ENCODE results near the gene C17orf67. TPM values are rescaled to one million over a fixed set of nuclear protein-coding genes. Genes with fewer than 3 reads are reported as not detected.

Gene C17orf67
- total and polyA plus RNA-seq, 5 donors from 2014 or later, result 1.5 to 6.2 (median 2.2) TPM

DNA sequence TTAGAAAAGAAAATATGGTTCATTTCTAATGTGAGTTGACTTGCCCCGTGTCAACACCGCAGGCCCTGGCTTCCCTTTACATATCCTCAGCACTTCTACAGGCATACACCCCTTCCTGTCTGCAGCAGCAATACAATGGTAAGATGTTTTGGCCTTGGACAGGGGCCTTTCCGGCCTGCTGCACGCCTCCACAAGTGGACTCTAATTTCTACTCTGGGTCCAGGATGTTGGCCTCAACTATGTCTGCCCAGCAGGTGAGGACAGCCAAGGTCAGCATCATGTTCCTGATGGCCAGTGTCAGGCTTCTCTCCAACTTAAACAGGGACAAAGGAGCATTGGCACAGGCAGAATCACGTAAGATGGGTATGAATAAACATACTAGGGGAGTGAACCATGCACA, 11.0 kb downstream of the C17orf67 start:
- no peak for DNase-seq
- no peaks in the 10 kb centered on the region for H3K9me3 ChIP-seq (ENCODE audit: control insufficient read depth in 2 of 2, low read length in 2 of 2)
- Mint-ChIP-seq H3K27ac (no peak overlapping the region), H3K4me3 (no peak overlapping the region), H3K4me1 (peaks cover 4 to 15% (median 5%) of the 10 kb centered on the region in 4 donors), H3K27me3 (no peaks in the 10 kb centered on the region), H3K36me3 (peaks cover 10% of the 10 kb centered on the region), H3K9me3 (no peaks in the 10 kb centered on the region)
- no peaks in the 10 kb centered on the region for H3K36me3 ChIP-seq (ENCODE audit: control insufficient read depth, insufficient read depth, low read length)
- H3K27me3 ChIP-seq (ENCODE audit: control insufficient read depth, insufficient read depth, low read length), result no peaks in the 10 kb centered on the region
- no peaks in the 10 kb centered on the region for H3K4me1 ChIP-seq (ENCODE audit: control insufficient read depth, insufficient read depth, low read length, poor library complexity, severe bottlenecking)
- H3K4me3 ChIP-seq (ENCODE audit: low read depth, low read length), result no peak overlapping the region
- no peak for ATAC-seq (ENCODE audit: low read depth in 2 of 2)
- H3K27ac ChIP-seq (ENCODE audit: insufficient read depth, low read length, poor library complexity, severe bottlenecking), result no peak overlapping the region

DNA sequence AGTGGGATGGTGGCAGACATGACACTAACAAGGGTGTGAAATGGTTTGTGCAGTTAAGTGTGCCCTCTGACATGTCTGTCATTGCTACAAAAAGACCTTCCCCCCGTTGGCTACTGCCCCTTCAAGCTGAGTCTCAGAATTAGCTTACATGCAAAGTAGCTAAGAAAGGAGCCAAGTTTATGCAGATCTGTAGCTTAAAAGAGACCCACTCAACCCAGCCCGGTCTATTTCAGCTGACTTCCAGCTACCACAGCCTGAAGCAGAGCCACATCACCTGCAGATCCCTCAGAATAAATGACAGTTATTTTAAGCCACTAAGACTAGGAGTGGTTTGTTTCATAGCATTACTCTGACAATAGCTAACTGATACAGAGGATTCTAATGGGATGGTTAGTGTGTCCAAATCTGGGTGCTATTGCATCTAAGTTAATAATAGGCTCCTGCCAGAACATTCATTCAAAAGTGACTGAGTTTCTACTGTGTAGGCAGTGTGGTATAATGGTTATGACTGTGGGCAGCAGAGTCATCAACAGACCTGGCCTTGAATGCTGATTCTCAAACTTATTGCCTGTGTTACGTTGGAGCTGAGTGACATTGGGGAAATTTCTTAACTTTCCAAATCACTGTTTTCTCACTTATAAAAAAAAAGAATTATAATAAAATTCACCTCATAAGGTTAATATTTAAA, 11.7 kb downstream of the C17orf67 start:
- no peaks in the 10 kb centered on the region for H3K36me3 ChIP-seq (ENCODE audit: control insufficient read depth, insufficient read depth, low read length)
- H3K9me3 ChIP-seq (ENCODE audit: control insufficient read depth in 2 of 2, low read length in 2 of 2), result no peaks in the 10 kb centered on the region
- no peak overlapping the region for H3K27ac ChIP-seq (ENCODE audit: insufficient read depth, low read length, poor library complexity, severe bottlenecking)
- Mint-ChIP-seq H3K4me1 (peaks cover 4 to 11% (median 5%) of the 10 kb centered on the region in 4 donors), H3K4me3 (no peak overlapping the region), H3K27me3 (no peaks in the 10 kb centered on the region), H3K9me3 (no peaks in the 10 kb centered on the region), H3K36me3 (peaks cover 10% of the 10 kb centered on the region), H3K27ac (peak overlapping the region in 1 of 3 donors; percentile 46)
- DNase-seq (no peak), ATAC-seq (ENCODE audit: low read depth in 2 of 2) (no peak)
- H3K4me1 ChIP-seq (ENCODE audit: control insufficient read depth, insufficient read depth, low read length, poor library complexity, severe bottlenecking), result no peaks in the 10 kb centered on the region
- H3K4me3 ChIP-seq (ENCODE audit: low read depth, low read length), result no peak overlapping the region
- no peaks in the 10 kb centered on the region for H3K27me3 ChIP-seq (ENCODE audit: control insufficient read depth, insufficient read depth, low read length)

DNA sequence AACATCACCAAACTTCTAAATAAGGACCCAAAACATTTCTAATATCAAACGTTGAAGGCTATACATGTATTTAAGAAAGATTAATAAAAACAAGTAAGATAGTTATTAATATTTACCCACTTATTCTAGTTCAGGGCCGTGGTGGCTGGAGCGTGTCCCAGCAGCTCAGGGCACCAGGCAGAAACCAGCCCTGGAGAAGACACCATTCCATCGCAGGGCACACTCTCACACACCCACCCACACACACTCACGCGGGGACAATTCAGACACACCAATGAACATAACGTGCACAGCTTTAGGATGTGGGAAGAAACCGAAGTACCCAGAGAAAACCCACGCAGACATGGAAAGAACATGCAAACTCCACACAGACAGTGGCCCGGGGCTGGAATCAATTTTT, 13.5 kb downstream of the C17orf67 start:
- no peaks in the 10 kb centered on the region for H3K9me3 Mint-ChIP-seq
- H3K27me3 Mint-ChIP-seq, result no peaks in the 10 kb centered on the region
- DNase-seq (no peak), ATAC-seq (ENCODE audit: low read depth in 2 of 2) (no peak)
- Histone ChIP-seq H3K27ac (ENCODE audit: insufficient read depth, low read length, poor library complexity, severe bottlenecking) (no peak overlapping the region), H3K4me1 (ENCODE audit: control insufficient read depth, insufficient read depth, low read length, poor library complexity, severe bottlenecking) (no peaks in the 10 kb centered on the region), H3K9me3 (ENCODE audit: control insufficient read depth in 2 of 2, low read length in 2 of 2) (no peaks in the 10 kb centered on the region), H3K4me3 (ENCODE audit: low read depth, low read length) (no peak overlapping the region), H3K36me3 (ENCODE audit: control insufficient read depth, insufficient read depth, low read length) (no peaks in the 10 kb centered on the region), H3K27me3 (ENCODE audit: control insufficient read depth, insufficient read depth, low read length) (no peaks in the 10 kb centered on the region)
- no peak overlapping the region for H3K4me3 Mint-ChIP-seq
- H3K36me3 Mint-ChIP-seq, result peaks cover 10% of the 10 kb centered on the region
- H3K4me1 Mint-ChIP-seq, result peaks cover 4 to 7% (median 5%) of the 10 kb centered on the region in 4 donors
- no peak overlapping the region for H3K27ac Mint-ChIP-seq

DNA sequence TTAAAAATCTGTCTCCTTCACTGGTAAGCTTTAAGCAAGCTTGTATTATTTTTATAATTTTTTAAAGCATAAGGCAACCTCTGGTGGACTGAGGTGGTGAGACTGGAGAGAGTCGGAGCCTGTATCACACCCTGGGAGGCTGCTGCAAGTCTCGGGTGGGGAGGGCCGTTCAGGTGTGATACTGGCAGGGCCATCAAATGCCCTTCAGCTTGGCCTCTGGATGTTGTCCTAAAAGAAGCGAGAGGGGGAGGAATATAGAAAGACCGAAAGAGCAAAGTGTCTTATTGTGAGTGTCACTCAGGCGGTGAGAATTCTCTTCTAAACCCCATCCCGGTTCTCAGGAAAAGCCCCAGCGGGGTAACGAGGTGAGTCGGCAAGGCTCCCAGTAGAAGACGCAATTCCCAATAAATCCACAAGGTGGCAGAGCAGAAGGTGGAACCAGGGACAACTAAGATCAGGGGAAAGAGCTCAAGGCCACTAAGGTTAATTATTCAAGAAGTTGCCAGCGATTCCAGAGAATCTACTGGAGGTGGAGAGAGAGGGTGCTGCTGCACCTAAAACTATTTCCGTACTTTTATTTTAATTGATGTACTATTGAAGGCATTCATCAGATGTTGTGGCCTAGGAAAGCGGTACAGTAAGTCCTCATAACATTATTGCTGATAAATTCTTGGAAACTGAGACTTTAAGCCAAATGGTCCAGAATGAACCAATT, 14.1 kb downstream of the C17orf67 start:
- Mint-ChIP-seq H3K27me3 (no peaks in the 10 kb centered on the region), H3K36me3 (peaks cover 15% of the 10 kb centered on the region), H3K27ac (peak overlapping the region in 2 of 3 donors; percentile 12 to 88), H3K4me1 (peaks cover 4 to 7% (median 5%) of the 10 kb centered on the region in 4 donors), H3K9me3 (no peaks in the 10 kb centered on the region), H3K4me3 (no peak overlapping the region)
- H3K4me3 ChIP-seq (ENCODE audit: low read depth, low read length), result no peak overlapping the region
- H3K27ac ChIP-seq (ENCODE audit: insufficient read depth, low read length, poor library complexity, severe bottlenecking), result no peak overlapping the region
- no peaks in the 10 kb centered on the region for H3K36me3 ChIP-seq (ENCODE audit: control insufficient read depth, insufficient read depth, low read length)
- H3K27me3 ChIP-seq (ENCODE audit: control insufficient read depth, insufficient read depth, low read length), result no peaks in the 10 kb centered on the region
- no peaks in the 10 kb centered on the region for H3K9me3 ChIP-seq (ENCODE audit: control insufficient read depth in 2 of 2, low read length in 2 of 2)
- peak; percentile 75 to 81 for ATAC-seq (ENCODE audit: low read depth in 2 of 2)
- peak; percentile 56 to 82 (median 72) for DNase-seq
- no peaks in the 10 kb centered on the region for H3K4me1 ChIP-seq (ENCODE audit: control insufficient read depth, insufficient read depth, low read length, poor library complexity, severe bottlenecking)

DNA sequence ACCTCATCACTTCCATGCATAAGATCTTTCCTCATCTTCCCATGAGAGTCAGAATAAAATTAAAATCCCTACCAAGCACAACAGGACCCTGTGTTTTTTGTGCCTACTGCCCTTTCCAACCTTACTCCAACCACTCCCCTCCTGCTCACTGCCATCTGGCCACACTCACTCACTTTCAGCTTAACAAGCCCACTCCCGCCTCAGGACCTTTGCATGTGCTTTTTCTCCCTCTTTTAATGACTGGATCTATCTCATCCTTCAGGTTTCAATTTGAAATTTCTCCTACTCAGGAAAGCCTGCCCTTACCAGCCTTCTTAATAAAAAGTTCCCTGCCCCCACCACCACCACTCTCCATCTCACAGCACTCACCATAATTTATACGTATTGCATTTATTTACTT, 14.7 kb downstream of the C17orf67 start:
- H3K4me3 Mint-ChIP-seq, result no peak overlapping the region
- no peak for ATAC-seq (ENCODE audit: low read depth in 2 of 2)
- H3K36me3 Mint-ChIP-seq, result peaks cover 10% of the 10 kb centered on the region
- Histone ChIP-seq H3K27me3 (ENCODE audit: control insufficient read depth, insufficient read depth, low read length) (no peaks in the 10 kb centered on the region), H3K4me1 (ENCODE audit: control insufficient read depth, insufficient read depth, low read length, poor library complexity, severe bottlenecking) (no peaks in the 10 kb centered on the region), H3K27ac (ENCODE audit: insufficient read depth, low read length, poor library complexity, severe bottlenecking) (no peak overlapping the region), H3K36me3 (ENCODE audit: control insufficient read depth, insufficient read depth, low read length) (no peaks in the 10 kb centered on the region), H3K9me3 (ENCODE audit: control insufficient read depth in 2 of 2, low read length in 2 of 2) (no peaks in the 10 kb centered on the region), H3K4me3 (ENCODE audit: low read depth, low read length) (no peak overlapping the region)
- no peaks in the 10 kb centered on the region for H3K9me3 Mint-ChIP-seq
- DNase-seq, result no peak
- H3K27me3 Mint-ChIP-seq, result no peaks in the 10 kb centered on the region
- peak overlapping the region in 2 of 3 donors; percentile 75 to 88 for H3K27ac Mint-ChIP-seq
- H3K4me1 Mint-ChIP-seq, result peaks cover 4 to 7% (median 5%) of the 10 kb centered on the region in 4 donors

DNA sequence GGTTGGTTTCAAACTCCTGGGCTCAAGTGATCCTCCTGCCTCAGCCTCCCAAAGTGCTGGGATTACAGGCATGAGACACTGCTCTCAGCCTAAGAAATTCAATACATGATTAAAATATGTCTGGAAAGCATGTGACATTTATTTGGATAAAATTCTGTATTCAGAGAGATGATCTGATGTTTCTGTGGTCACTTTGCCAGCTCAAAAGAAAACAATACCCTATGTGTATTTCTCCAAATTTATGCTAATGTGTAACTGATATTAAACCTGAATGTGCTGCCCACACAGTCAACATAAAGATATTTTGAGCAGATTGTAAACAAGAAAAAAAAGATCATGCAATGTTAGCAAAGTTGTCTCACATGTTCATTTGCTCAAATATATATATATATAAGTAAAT, 16.7 kb downstream of the C17orf67 start:
- ATAC-seq (ENCODE audit: low read depth in 2 of 2) (no peak), DNase-seq (no peak)
- Mint-ChIP-seq H3K27me3 (no peaks in the 10 kb centered on the region), H3K36me3 (peaks cover 11% of the 10 kb centered on the region), H3K4me1 (peaks cover 0 to 9% (median 6%) of the 10 kb centered on the region in 4 donors), H3K9me3 (no peaks in the 10 kb centered on the region), H3K27ac (no peak overlapping the region), H3K4me3 (no peak overlapping the region)
- Histone ChIP-seq H3K4me3 (ENCODE audit: low read depth, low read length) (no peak overlapping the region), H3K27ac (ENCODE audit: insufficient read depth, low read length, poor library complexity, severe bottlenecking) (no peak overlapping the region), H3K4me1 (ENCODE audit: control insufficient read depth, insufficient read depth, low read length, poor library complexity, severe bottlenecking) (no peaks in the 10 kb centered on the region), H3K9me3 (ENCODE audit: control insufficient read depth in 2 of 2, low read length in 2 of 2) (no peaks in the 10 kb centered on the region), H3K27me3 (ENCODE audit: control insufficient read depth, insufficient read depth, low read length) (no peaks in the 10 kb centered on the region), H3K36me3 (ENCODE audit: control insufficient read depth, insufficient read depth, low read length) (no peaks in the 10 kb centered on the region)

DNA sequence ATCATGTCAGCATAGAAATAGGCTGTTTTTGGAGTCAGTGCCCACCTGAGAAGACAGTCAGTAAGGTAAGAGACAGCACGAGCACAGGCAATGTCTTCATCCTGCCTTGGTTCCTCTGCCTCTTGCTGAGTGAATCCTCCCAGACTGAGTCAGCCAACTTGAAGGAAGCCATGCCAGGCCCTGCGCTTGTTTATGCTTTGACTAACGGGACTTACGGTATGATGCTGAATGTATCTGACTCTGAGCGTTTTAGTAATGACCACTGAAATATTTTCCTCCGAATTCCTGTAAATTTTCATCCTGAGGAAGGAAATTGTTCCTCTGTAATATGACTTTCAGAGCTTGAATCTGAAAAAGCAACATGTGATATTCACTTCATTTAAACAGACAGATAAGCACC, 18.0 kb downstream of the C17orf67 start:
- Mint-ChIP-seq H3K4me1 (peaks cover 0 to 8% (median 6%) of the 10 kb centered on the region in 4 donors), H3K4me3 (no peak overlapping the region), H3K9me3 (no peaks in the 10 kb centered on the region), H3K27ac (no peak overlapping the region), H3K36me3 (peaks cover 21% of the 10 kb centered on the region), H3K27me3 (no peaks in the 10 kb centered on the region)
- no peaks in the 10 kb centered on the region for H3K27me3 ChIP-seq (ENCODE audit: control insufficient read depth, insufficient read depth, low read length)
- DNase-seq (no peak), ATAC-seq (ENCODE audit: low read depth in 2 of 2) (no peak)
- no peak overlapping the region for H3K4me3 ChIP-seq (ENCODE audit: low read depth, low read length)
- H3K9me3 ChIP-seq (ENCODE audit: control insufficient read depth in 2 of 2, low read length in 2 of 2), result no peaks in the 10 kb centered on the region
- no peak overlapping the region for H3K27ac ChIP-seq (ENCODE audit: insufficient read depth, low read length, poor library complexity, severe bottlenecking)
- no peaks in the 10 kb centered on the region for H3K4me1 ChIP-seq (ENCODE audit: control insufficient read depth, insufficient read depth, low read length, poor library complexity, severe bottlenecking)
- H3K36me3 ChIP-seq (ENCODE audit: control insufficient read depth, insufficient read depth, low read length), result no peaks in the 10 kb centered on the region

Measured in CD4-positive, CD25-positive, alpha-beta regulatory T cell (primary cell).